A549 (cell line): Measurements from ENCODE around the gene PCDH9. TPM values are rescaled to one million over a fixed set of nuclear protein-coding genes. Genes with fewer than 3 reads are reported as not detected.
A peak's percentile ranks its signal among the peaks of the same experiment; 100 is the strongest.

Source experiments
- ATAC-seq, 2 experiments: fragments of 200-7000 bp in 1 of 2; fragments of >200 bp in 1 of 2; cut with Nextera tagmentation in 1 of 2; cut with Tn5 transposase in 1 of 2; 3 replicates each; pipeline versions ENCODE4 v1.8.0 to v1.9.1; 2018 to 2020; ENCODE audit warnings: mild to moderate bottlenecking in 1 of 2, moderate library complexity in 1 of 2
- CTCF ChIA-PET: fragments of 300-600 bp; sonication (Branson Sonifier 250); formaldehyde crosslinking; extraction: SDS; loops from one replicate; lab custom pipeline; 2021; ENCODE audit warnings: antibody characterized with exemption, inconsistent platforms; lab: Yijun Ruan, JAX
- POLR2A ChIA-PET: fragments of 350-600 bp; formaldehyde crosslinking; extraction: SDS; loops from one replicate; lab custom pipeline; 2021; ENCODE audit warnings: antibody characterized with exemption, inconsistent platforms; lab: Yijun Ruan, JAX
- DNase-seq, 2 experiments: peaks; one replicate each; pipeline versions ENCODE4 v3.0.0 to v3.0.0-alpha.2; 2011 to 2016; ENCODE audit warnings: low read depth in 1 of 2, low spot score in 1 of 2
- FAIRE-seq: peaks from 2 replicates; lab custom pipeline; 2011; peaks lifted over from hg19 to GRCh38; lab: Jason Lieb, UNC
- H3K27ac ChIP-seq, 2 experiments: fragments of >200 bp; sonication (Bioruptor Twin); formaldehyde crosslinking; 3 replicates each; pipeline ENCODE4 v1.5.1; 2016 to 2017
- H3K4me1 ChIP-seq: fragments of >200 bp; sonication (Bioruptor Twin); formaldehyde crosslinking; 3 replicates; pipeline ENCODE4 v1.6.1; 2016
- H3K4me2 ChIP-seq: fragments of >200 bp; sonication (Bioruptor Twin); formaldehyde crosslinking; 3 replicates; pipeline ENCODE4 v1.6.1; 2016
- H3K4me3 ChIP-seq: fragments of >200 bp; sonication (Bioruptor Twin); formaldehyde crosslinking; 3 replicates; pipeline ENCODE4 v1.5.1; 2016
- H3K9me3 ChIP-seq: fragments of >200 bp; sonication (Bioruptor Twin); formaldehyde crosslinking; 3 replicates; pipeline ENCODE4 v1.6.1; 2016
- CBX8 ChIP-seq: fragments of 200-600 bp; sonication (generic); IDR thresholded peaks from 2 replicates; pipeline ENCODE4 v1.6.1; 2016
- CHD4 ChIP-seq: fragments of 200-600 bp; sonication (generic); IDR thresholded peaks from 2 replicates; pipeline ENCODE4 v1.6.1; 2016; ENCODE audit warnings: antibody characterized with exemption, mild to moderate bottlenecking, borderline replicate concordance
- FOXS1 ChIP-seq: fragments of 250-450 bp; sonication (Bioruptor Pico); IDR thresholded peaks from 2 replicates; pipeline ENCODE4 v1.5.0; 2020; ENCODE audit warnings: mild to moderate bottlenecking, moderate library complexity
- GATA3 ChIP-seq: IDR thresholded peaks from 2 replicates; pipeline ENCODE4 v1.6.1; 2012; ENCODE audit warnings: borderline replicate concordance
- HEYL ChIP-seq: fragments of 250-450 bp; sonication (Bioruptor Pico); IDR thresholded peaks from 2 replicates; pipeline ENCODE4 v1.8.0; 2021; ENCODE audit warnings: mild to moderate bottlenecking, moderate library complexity
- HOXA7 ChIP-seq: fragments of 250-450 bp; sonication (Bioruptor Pico); IDR thresholded peaks from 2 replicates; pipeline ENCODE4 v1.5.0; 2020; ENCODE audit warnings: mild to moderate bottlenecking, moderate library complexity
- JUNB ChIP-seq: fragments of >200 bp; sonication (Bioruptor Twin); formaldehyde crosslinking; IDR thresholded peaks from 2 replicates; pipeline ENCODE4 v1.6.1; 2016
- MAFK ChIP-seq: fragments of 450-650 bp; IDR thresholded peaks from 2 replicates; pipeline ENCODE4 v1.6.1; 2014; ENCODE audit not compliant: partially characterized antibody
- MYC ChIP-seq: IDR thresholded peaks from 2 replicates; pipeline ENCODE4 v1.6.1; 2012; ENCODE audit warnings: mild to moderate bottlenecking, inconsistent platforms, low read length, improper control_type of control experiment, borderline replicate concordance
- NPAS2 ChIP-seq: fragments of 250-450 bp; sonication (Bioruptor Pico); IDR thresholded peaks from 2 replicates; pipeline ENCODE4 v1.8.0; 2022; ENCODE audit warnings: mild to moderate bottlenecking, moderate library complexity, borderline replicate concordance
- POLR2A ChIP-seq: IDR thresholded peaks from 2 replicates; pipeline ENCODE4 v1.6.1; 2012; ENCODE audit warnings: mild to moderate bottlenecking, low read length
- RAD21 ChIP-seq, 2 experiments: fragments of >200 bp in 1 of 2; sonication (Bioruptor Twin) in 1 of 2; formaldehyde crosslinking in 1 of 2; IDR thresholded peaks in 1 of 2; conservative IDR thresholded peaks in 1 of 2; 2 replicates in 1 of 2; 3 replicates in 1 of 2; pipeline ENCODE4 v1.6.1; 2012 to 2018; ENCODE audit warnings: inconsistent platforms in 1 of 2
- TP53 ChIP-seq: fragments of 250-450 bp; sonication (Bioruptor Pico); IDR thresholded peaks from 2 replicates; pipeline ENCODE4 v1.5.0; 2021; ENCODE audit warnings: mild to moderate bottlenecking, moderate library complexity
- ZC3H11A ChIP-seq: fragments of 450-650 bp; IDR thresholded peaks from 2 replicates; pipeline ENCODE4 v1.6.1; 2014; ENCODE audit warnings: antibody characterized with exemption, mild to moderate bottlenecking
- WGBS: methylation state at CpG from one replicate; pipeline ENCODE4 v1.1.6; 2017; ENCODE audit errors: missing lambda C conversion rate; 5-methylcytosine and 5-hydroxymethylcytosine counted together
- polyA plus RNA-seq, 4 experiments: library from polyadenylated mRNA; depleted of rRNA in 3 of 4; stranded (reverse); fragments of >200 nt; fragmentation: RNase III in 1 of 4; extraction: RNeasy Plus Mini Kit Qiagen cat#74134 plus additional on column Dnase treatment in 1 of 4; gene quantifications; 2 replicates in 3 of 4; 3 replicates in 1 of 4; pipeline ENCODE4 v1.2.3, GENCODE V29; 2011 to 2017
- TF ChIP-seq, protein P1 (sequence below): IDR thresholded peaks from 2 replicates; pipeline ENCODE4 v1.6.1; 2012; ENCODE audit warnings: low read depth, borderline replicate concordance

PCDH9 gene
- polyA plus RNA-seq, 2 of the 4 experiments (the other 2 are of a cell fraction): 16.0 to 29.5 TPM

DNA sequence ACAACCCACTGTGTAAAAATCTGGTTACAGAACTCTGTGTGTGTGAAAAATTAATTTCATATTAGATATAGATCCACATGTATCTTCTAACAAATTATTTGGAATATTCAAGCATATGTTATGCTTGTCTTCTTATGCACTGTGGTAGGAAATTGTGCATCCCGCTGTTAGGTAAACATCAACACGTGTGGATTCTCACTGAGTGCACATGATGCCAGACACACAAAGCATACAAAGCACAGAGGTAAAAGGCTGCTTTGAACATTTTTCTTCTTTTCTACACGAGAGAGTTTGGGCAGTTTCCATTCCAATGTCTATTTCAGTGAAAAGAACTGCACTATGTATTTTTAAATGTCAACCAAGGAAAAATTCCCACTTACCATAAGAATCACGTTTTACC lies 354.9 kb downstream of the PCDH9 start:
- FAIRE-seq (no peak), DNase-seq (no peak), ATAC-seq (no peak)
- Histone ChIP-seq H3K4me3 (no peak overlapping the region), H3K27ac (no peak overlapping the region), H3K9me3 (no peaks in the 10 kb centered on the region), H3K4me2 (no peak overlapping the region), H3K4me1 (no peaks in the 10 kb centered on the region)
- POLR2A ChIA-PET: no interaction called here
- CTCF ChIA-PET: no interaction called here
- 52% methylated on average over 4 of the region's 4 CpGs for WGBS
- TF ChIP-seq RAD21 (conservative IDR thresholded peaks at IDR 0.05 in 1 of 2, IDR thresholded peaks at IDR 0.05 in 1 of 2): no peak
- no peak for TF ChIP-seq MAFK

DNA sequence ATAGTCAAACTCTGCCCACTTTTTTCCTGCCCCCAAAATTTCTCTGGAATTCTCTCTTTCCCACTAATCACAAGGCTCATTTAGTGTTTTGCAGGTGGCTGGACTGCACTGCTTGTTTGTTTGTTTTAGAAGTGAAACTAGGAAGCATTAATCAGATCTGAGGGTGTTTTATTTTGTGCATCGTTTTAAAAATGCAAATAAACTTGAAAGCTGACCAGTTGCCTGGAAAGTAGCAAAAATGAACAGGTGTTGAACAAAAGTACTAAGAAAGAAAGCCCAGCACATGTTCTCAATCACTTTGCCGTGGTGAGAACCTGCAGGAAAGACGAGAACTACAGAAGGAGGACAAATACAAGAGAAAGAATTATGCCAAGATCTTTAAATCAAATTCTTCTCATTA lies 365.5 kb downstream of the PCDH9 start:
- 56% methylated on average over 3 of the region's 3 CpGs for WGBS
- FAIRE-seq (no peak), DNase-seq (no peak), ATAC-seq (no peak)
- Histone ChIP-seq H3K27ac (no peak overlapping the region), H3K4me1 (peaks cover 7% of the 10 kb centered on the region; the same call in 1 of the 3 replicates), H3K4me3 (no peak overlapping the region), H3K9me3 (no peaks in the 10 kb centered on the region), H3K4me2 (peak overlapping the region; percentile 26; the same call in 1 of the 3 replicates)
- ChIA-PET CTCF (no interaction called here), POLR2A (no interaction called here)
- TF ChIP-seq, protein P1, sequence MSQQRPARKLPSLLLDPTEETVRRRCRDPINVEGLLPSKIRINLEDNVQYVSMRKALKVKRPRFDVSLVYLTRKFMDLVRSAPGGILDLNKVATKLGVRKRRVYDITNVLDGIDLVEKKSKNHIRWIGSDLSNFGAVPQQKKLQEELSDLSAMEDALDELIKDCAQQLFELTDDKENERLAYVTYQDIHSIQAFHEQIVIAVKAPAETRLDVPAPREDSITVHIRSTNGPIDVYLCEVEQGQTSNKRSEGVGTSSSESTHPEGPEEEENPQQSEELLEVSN: no peak
- no peak for TF ChIP-seq POLR2A
- TF ChIP-seq NPAS2 (CRISPR knock-in tag): no peak
- TF ChIP-seq MYC: no peak
- no peak for TF ChIP-seq JUNB
- TF ChIP-seq HOXA7 (CRISPR knock-in tag): no peak
- TF ChIP-seq FOXS1 (CRISPR knock-in tag): no peak
- TF ChIP-seq GATA3: no peak
- TF ChIP-seq RAD21 (conservative IDR thresholded peaks at IDR 0.05 in 1 of 2, IDR thresholded peaks at IDR 0.05 in 1 of 2): no peak
- TF ChIP-seq MAFK: no peak

DNA sequence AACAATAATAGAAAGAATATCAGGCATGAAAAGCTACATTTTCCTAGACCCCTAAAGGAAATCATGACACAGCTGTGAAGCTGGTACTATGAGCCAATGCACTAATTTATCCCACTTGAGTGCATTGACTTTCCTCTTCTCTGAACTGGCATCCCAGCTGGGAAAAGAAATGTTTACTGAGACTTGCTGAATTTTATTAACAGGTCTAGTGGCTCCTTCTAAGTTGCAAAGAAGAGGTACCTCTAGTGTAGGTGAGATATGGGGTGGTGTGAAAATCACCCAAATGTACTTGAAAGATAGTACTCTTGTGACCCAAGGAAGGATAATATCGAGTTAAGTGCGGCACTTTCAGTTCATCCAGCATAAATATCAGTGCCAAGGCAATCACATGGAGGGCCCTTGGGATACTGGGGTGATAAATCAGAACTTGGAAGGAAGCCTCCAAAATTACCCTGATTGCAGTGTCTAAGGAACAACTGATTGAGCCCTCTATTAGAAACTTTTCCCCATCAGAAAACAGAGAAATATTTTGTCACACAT lies 369.2 kb downstream of the PCDH9 start:
- POLR2A ChIA-PET: no interaction called here
- DNase-seq (no peak), ATAC-seq (no peak), FAIRE-seq (no peak)
- no peak for TF ChIP-seq HEYL (CRISPR knock-in tag)
- TF ChIP-seq TP53 (CRISPR knock-in tag): no peak
- no peak for TF ChIP-seq CBX8
- no peak for TF ChIP-seq GATA3
- no peak for TF ChIP-seq MAFK
- Histone ChIP-seq H3K27ac (no peak overlapping the region), H3K9me3 (no peaks in the 10 kb centered on the region), H3K4me3 (no peak overlapping the region), H3K4me1 (peaks cover 14% of the 10 kb centered on the region; the same call in 1 of the 3 replicates), H3K4me2 (peak overlapping the region; percentile 23; the same call in 1 of the 3 replicates)
- 74% methylated on average over 2 of the region's 2 CpGs for WGBS
- CTCF ChIA-PET: no interaction called here

DNA sequence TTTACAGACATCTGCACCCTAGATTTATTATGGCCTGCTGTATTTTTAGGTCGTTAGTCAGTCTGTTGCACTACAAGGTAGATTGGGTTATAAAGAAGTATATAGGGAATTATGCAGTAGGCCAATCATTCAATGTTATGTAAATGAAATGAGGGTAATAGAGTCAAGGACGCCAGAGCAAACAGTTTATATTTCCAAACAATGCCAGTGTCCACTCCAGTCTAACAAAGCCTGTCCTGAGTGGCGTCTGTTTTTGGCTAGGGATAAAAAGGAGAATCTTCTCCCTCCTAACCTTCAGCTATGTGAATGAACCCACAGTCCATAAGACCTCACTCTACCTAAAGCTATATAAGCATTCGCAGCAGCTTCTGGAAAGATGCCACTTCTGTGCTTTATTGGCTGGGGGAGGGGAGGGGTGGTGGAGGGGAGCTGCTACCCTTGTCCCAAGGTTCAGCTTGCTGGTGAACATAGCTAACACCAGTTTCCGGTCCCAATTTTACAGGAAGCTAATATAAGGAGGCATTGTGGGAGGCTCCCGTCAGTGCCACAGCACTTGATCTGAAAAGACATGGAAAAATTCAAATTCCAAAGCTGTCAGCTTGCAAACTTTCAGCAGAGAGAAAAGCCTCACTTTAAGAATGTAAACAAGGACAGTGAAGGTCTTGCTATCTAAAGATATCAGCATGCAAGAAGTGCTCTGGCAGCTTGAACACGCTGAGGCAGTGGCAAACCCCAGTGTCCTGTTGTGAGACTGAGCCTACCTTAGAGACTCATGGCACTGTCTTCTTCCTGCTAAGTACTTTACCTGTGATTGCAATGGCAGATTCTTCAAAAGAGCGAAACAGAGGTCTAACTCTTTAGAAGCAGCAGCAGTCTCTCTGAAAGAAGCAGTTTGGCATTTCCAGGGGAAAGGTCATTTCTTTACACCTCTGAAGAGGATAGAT lies 369.9 kb downstream of the PCDH9 start:
- no peak overlapping the region for H3K27ac ChIP-seq
- TF ChIP-seq ZC3H11A (no peak), CBX8 (no peak), CHD4 (no peak)
- ChIA-PET CTCF (interaction anchor here (0.7 kb wide), 1 partner anchor 17 kb away, joined by 3 read pairs; no protein-coding TSS in a partner anchor), POLR2A (no interaction called here)
- H3K9me3 ChIP-seq: no peaks in the 10 kb centered on the region
- H3K4me2 ChIP-seq: no peak overlapping the region
- no peak overlapping the region for H3K4me3 ChIP-seq
- FAIRE-seq (no peak), ATAC-seq (no peak), DNase-seq (no peak)
- 89% methylated on average over 8 of the region's 8 CpGs for WGBS
- H3K4me1 ChIP-seq: peaks cover 19% of the 10 kb centered on the region
